HG02870 (cell line): ENCODE results near the gene REXO4.
"Not testable (repeated sequence)": the region's sequence is repeated elsewhere in the genome, so short reads cannot be mapped to it uniquely, and the experiment has no call there.

Source experiments
- ATAC-seq: cut with Tn5 transposase; IDR thresholded peaks from one replicate; pipeline ENCODE4 v1.9.1; 2021; ENCODE audit warnings: mild to moderate bottlenecking, moderate library complexity; ENCODE audit not compliant: unreplicated experiment

REXO4 gene

DNA sequence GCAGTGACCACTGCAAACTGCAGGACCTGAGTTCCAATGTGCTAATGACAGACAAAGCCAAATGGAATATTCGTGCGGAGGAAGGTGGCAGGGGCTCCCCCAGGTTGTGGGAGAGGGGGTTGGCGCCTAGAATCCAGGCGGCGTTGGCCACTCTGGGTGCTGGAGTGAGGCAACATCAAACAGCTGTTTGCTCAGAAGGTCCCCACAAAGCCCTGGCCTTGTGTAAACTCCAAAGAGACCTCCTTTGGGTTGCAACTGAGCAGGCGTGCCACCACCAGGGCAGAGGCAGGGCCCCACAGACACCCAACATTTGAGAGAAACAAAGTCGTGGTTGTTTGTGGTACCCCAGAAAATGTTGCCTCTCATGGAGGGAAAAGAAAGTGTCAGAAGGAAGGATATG, 27.1 kb downstream of the REXO4 start:
- ATAC-seq: no peak

DNA sequence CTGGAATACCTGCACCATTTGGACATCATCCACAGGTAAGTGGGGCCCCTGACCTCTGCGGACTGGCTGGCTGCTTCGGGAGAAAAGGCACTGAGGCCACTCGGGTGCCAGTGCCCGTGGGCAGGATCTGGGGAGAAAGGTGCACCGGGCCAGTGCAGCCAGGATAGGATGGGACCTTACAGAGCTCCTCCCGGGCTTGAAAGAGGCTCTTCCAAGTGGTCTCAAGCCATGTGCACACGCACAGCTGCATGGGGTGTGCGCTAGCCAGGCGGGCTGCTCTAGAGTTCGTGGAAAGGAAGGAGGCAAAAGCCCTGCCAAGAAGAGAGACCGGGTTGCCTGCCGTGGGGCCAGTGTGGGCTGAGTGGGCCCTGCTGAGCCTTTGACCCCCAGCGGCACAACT, 28.2 kb downstream of the REXO4 start:
- ATAC-seq: no peak

DNA sequence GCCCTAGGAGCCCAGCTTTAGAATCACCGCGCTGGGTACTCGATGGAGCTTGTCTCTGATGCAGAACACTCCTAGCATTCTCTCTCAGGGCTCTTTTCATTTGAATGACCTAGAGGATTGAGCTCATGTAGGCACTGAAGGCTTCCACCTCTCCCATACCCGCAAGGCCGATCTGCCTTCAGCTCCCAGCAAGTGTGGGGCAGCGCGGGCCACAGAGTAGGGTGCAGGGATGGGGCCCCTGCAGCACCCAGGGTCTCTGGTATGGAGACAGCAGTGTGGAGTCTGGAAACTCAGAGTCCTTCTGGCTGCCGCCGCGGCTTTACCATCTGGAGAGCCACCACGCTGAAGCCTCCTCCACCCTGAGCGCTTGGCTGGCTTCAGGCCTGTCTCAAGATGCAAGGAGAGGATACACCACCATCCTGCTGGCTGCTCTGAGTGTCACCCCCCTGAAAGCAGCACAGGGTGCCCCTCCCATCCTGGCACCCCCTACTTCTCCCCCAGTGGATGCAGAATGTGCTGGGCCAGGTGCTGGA, 28.7 kb downstream of the REXO4 start:
- ATAC-seq: no peak

GRCh38 chr9:133387680-133388079, 30.1 kb downstream of the REXO4 start:
- no peak for ATAC-seq

- no peak for ATAC-seq
Observed at GRCh38 chr9:133386338-133386737, 31.5 kb downstream of the REXO4 start.

DNA sequence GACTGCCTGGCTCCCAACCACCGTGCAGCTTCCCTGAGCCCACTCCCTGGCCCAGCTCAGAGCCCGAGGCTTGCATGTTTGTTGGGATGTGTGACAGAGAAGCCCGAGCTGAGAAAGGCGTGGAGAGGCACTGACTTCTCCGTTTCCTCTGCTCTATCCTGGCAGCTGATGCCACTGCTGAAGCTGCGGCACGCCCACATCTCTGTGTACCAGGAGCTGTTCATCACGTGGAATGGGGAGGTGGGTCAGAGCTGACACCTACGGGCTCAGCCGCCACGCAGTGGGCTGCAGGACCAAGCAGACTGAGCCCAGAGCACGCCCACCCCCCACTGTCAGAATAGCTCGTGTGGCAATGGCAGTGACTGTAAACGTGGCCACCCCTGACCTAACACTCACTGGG, 32.4 kb downstream of the REXO4 start:
- ATAC-seq: no peak

DNA sequence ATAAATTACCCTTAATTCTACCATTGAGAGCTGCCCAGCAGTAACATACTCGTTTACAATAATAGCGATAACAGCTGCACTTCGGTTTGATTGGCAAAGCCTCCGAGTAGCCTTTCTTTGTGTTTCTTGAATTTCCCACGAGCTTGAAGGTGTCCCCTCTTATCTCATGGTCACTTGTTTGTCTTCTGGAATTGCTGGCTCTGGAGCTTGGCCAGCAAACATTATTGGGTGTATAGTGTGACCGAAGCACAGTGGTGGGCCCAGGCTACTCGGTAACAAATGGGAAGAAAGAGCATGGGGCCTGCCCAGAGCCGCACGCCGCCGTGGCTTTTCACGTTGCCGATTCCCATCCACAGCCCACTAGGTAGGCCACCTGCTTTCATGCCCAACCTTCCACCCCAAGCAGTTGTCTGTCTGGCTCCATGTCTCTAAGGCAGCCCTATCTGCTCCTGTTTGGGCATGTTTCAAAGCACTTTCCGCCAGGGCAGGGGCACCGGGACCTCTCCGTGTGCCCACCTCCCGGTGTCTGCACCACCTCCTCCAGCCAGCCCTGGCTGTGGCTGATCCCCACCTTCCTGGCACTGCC, 33.0 kb downstream of the REXO4 start:
- no peak for ATAC-seq

DNA sequence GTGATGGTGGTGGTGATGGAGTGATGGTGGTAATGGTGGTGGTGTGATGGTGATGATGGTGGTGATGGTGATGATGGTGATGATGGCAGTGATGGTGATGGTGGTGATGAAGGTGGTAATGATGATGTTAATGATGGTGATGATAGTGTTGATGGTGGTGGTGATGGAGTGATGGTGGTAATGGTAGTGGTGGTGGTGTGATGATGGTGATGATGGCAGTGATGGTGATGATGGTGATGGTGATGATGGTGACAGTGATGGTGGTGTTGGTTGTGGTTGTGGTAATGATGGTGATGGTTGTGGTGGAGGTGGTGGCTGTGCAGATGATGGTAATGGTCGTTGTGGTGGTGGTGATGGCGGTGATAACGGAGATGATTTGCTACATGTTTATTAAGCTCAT, 34.4 kb downstream of the REXO4 start:
- ATAC-seq: no peak

GRCh38 chr9:133382507-133383141, 35.2 kb downstream of the REXO4 start:
- ATAC-seq: no peak

GRCh38 chr9:133380734-133381133, 37.1 kb downstream of the REXO4 start:
- ATAC-seq: no peak

DNA sequence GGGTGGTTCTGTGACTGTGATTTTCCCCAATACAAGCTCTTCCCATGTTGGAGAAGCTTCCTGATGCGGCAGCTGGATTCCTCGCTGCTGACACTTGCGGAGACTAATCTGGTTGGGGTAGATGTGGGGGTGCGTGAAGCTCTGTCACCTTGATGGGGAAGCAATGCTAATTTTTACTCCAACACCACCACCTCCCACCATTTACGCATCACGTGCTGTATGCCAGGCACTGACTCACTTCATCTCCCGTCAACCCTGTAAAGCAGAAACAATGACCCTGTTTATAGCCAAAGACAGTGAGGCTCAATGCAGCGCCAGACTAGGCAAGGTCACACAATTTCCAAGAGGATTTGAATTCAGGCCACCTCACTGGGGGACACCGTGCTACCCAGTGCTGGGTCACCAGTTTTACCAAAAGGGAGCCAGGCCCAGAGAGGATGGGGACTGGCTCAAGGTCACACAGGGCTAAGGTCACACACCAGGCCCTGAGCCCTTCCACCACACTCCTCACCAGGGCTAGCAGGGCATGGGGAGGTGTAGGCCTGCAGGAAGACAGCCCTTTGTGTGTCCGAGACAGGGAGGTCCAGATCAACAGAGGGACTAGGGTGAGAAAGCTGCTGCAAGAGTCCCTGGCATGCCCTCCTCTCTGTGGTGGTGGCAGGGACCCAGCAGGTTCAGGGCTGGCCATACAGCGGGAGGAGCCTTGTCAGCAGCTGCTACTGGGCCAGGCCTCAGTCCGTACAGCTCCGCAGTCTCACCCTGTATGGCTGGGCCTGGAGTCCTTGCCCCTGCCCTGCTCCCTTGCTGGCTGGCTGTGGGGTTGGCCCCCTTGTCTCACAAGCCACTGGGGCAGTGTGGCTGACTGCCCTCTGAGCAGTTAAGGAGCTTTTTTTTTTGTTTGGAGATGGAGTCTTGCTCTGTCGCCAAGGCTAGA, 38.4 kb downstream of the REXO4 start:
- ATAC-seq: no peak

- no peak for ATAC-seq
Observed at GRCh38 chr9:133378408-133378962, 39.3 kb downstream of the REXO4 start.

DNA sequence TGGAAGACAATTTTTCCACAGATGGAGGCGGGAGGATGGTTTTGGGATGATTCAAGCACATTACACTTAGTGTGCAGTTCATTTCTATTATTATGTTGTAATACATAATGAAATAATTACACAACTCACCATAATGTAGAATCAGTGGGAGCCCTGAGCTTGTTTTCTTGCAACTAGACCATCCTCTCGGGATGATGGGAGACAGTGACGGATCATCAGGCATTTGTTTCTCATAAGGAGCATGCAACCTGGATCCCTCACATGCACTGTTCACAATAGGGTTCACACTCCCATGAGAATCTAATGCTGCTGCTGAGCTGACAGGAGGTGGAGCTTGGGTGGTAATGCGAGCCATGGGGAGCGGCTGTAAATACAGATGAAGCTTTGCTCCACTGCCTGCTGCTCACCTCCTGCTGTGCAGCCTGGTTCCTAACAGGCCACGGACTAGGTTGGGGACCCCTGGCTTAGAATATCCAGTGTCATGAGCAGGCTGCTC, 40.0 kb downstream of the REXO4 start:
- no peak for ATAC-seq

- not testable (repeated sequence) for ATAC-seq
Observed at GRCh38 chr9:133377280-133377679, 40.5 kb downstream of the REXO4 start.

- ATAC-seq: peak; percentile 81
Observed at GRCh38 chr9:133375724-133376654, 41.8 kb downstream of the REXO4 start, which contains the start of the genes STKLD1 and SURF4. Gene STKLD1 (plus strand): TSS chr9:133376366. CDS start chr9:133376474, 108 bp downstream. Gene SURF4 (minus strand): TSS chr9:133376060. CDS start chr9:133375969, 91 bp downstream.

- ATAC-seq: peak; percentile 16
Observed at GRCh38 chr9:133375116-133375723, 42.6 kb downstream of the REXO4 start.

- ATAC-seq: no peak
Observed at GRCh38 chr9:133374612-133375115, 43.1 kb downstream of the REXO4 start.

- ATAC-seq: no peak
Observed at GRCh38 chr9:133372144-133372543, 45.7 kb downstream of the REXO4 start.

GRCh38 chr9:133371261-133371711, 46.5 kb downstream of the REXO4 start:
- ATAC-seq: no peak
